K562 (cell line): ENCODE data around the gene ZBTB7A. TPM values are rescaled to one million over a fixed set of nuclear protein-coding genes. Genes with fewer than 3 reads are reported as not detected.

Experiments used
- ATAC-seq: fragments of 200-7000 bp; cut with Tn5 transposase; 3 replicates; pipeline ENCODE4 v1.9.1; 2020; ENCODE audit warnings: moderate library complexity
- Bru-seq: library from RNA; stranded (reverse); fragments of 400-500 nt; gene quantifications from one replicate; lab custom pipeline; 2021; lab: Mats Ljungman, UMichigan
- BruChase-seq, 2 experiments: library from RNA; stranded (reverse); fragments of 400-500 nt; gene quantifications; one replicate each; lab custom pipeline; 2021; lab: Mats Ljungman, UMichigan
- BruUV-seq: library from RNA; stranded (reverse); fragments of 400-500 nt; replicated peaks from 2 replicates; lab custom pipeline; 2021; lab: Mats Ljungman, UMichigan
- CTCF ChIA-PET: fragments of 300-600 bp; formaldehyde crosslinking; extraction: SDS; loops from one replicate; lab custom pipeline; 2021; ENCODE audit warnings: low intra/inter-chr PET ratio; lab: Yijun Ruan, JAX
- POLR2A ChIA-PET: fragments of 300-600, 350-650 bp; sonication (Branson Sonifier 250); formaldehyde crosslinking; extraction: SDS; loops from one replicate; lab custom pipeline; 2021; ENCODE audit warnings: antibody characterized with exemption, inconsistent platforms; lab: Yijun Ruan, JAX
- DNase-seq, 4 experiments: peaks; one replicate each; pipeline versions ENCODE4 v3.0.0 to v3.0.0-alpha.2; 2011 to 2018; ENCODE audit warnings: low spot score in 3 of 4, mixed read lengths in 3 of 4; ENCODE audit errors: extremely low read depth in 1 of 4
- FAIRE-seq: peaks from 2 replicates; lab custom pipeline; 2011; peaks lifted over from hg19 to GRCh38; lab: Jason Lieb, UNC
- H2AFZ ChIP-seq: 2 replicates; pipeline ENCODE4 v1.6.0; 2011; ENCODE audit warnings: low read depth, low read length, control low read depth, inconsistent platforms
- H3K27ac ChIP-seq: fragments of 200-600 bp; 3 replicates; pipeline ENCODE4 v1.8.0; 2011; ENCODE audit warnings: low read depth, mild to moderate bottlenecking, control low read depth, inconsistent platforms, low read length, moderate library complexity, mixed read lengths; ENCODE audit errors: extremely low read depth
- H3K27me3 ChIP-seq, 2 experiments: fragments of 300-600 bp in 1 of 2; 2 replicates in 1 of 2; 3 replicates in 1 of 2; pipeline versions ENCODE4 v1.6.0 to v1.8.0; 2011; ENCODE audit warnings: inconsistent platforms in 2 of 2, low read length in 2 of 2, mild to moderate bottlenecking in 1 of 2, mixed read lengths in 1 of 2, moderate library complexity in 1 of 2; ENCODE audit not compliant: control insufficient read depth in 2 of 2, insufficient read depth in 2 of 2
- H3K36me3 ChIP-seq: fragments of 300-600 bp; 3 replicates; pipeline ENCODE4 v1.8.0; 2011; ENCODE audit warnings: mild to moderate bottlenecking, low read length, inconsistent platforms; ENCODE audit not compliant: control insufficient read depth, insufficient read depth
- H3K4me1 ChIP-seq, 2 experiments: fragments of 200-600 bp in 1 of 2; replicated peaks in 1 of 2; 2 replicates in 1 of 2; 3 replicates in 1 of 2; pipeline versions ENCODE4 v1.5.1 to v1.8.0; 2011; ENCODE audit warnings: inconsistent platforms in 2 of 2, low read length in 2 of 2, mild to moderate bottlenecking in 1 of 2, mixed read lengths in 1 of 2, moderate library complexity in 1 of 2; ENCODE audit not compliant: control insufficient read depth in 2 of 2, insufficient read depth in 2 of 2
- H3K4me2 ChIP-seq: 2 replicates; pipeline ENCODE4 v1.6.1; 2011; ENCODE audit warnings: low read length, control low read depth, inconsistent platforms, mixed read lengths; ENCODE audit not compliant: insufficient read depth
- H3K4me3 ChIP-seq: fragments of 200-600 bp; sonication (generic), shearing (Covaris generic); 2 replicates; pipeline ENCODE4 v1.5.1; 2016; ENCODE audit warnings: control low read depth, inconsistent platforms
- H3K79me2 ChIP-seq: fragments of 200-600 bp; 3 replicates; pipeline ENCODE4 v1.8.0; 2011; ENCODE audit warnings: low read length, inconsistent platforms; ENCODE audit not compliant: control insufficient read depth, insufficient read depth
- H3K9ac ChIP-seq, 2 experiments: 2 replicates each; pipeline versions ENCODE4 v1.6.0 to v1.6.1; 2011; ENCODE audit warnings: low read depth in 2 of 2, low read length in 2 of 2, control low read depth in 1 of 2, inconsistent platforms in 1 of 2, mild to moderate bottlenecking in 1 of 2, mixed read lengths in 1 of 2; ENCODE audit not compliant: insufficient read depth in 1 of 2
- H3K9me1 ChIP-seq: one replicate; pipeline ENCODE4 v1.6.0; 2011; ENCODE audit warnings: inconsistent platforms, mild to moderate bottlenecking, low read length, moderate library complexity; ENCODE audit not compliant: control insufficient read depth, insufficient read depth
- H3K9me3 ChIP-seq: replicated peaks from 2 replicates; pipeline ENCODE4 v1.5.1; 2011; ENCODE audit warnings: low read depth, low read length, inconsistent platforms; ENCODE audit not compliant: control insufficient read depth, insufficient read depth
- H4K20me1 ChIP-seq: replicated peaks from 2 replicates; pipeline ENCODE4 v1.6.1; 2011; ENCODE audit warnings: low read length, inconsistent platforms, mixed read lengths; ENCODE audit not compliant: control insufficient read depth, insufficient read depth
- ARID3B ChIP-seq: fragments of 250-450 bp; sonication (Bioruptor Pico); IDR thresholded peaks from 2 replicates; pipeline ENCODE4 v1.4.0; 2020; ENCODE audit warnings: borderline replicate concordance
- EHMT2 ChIP-seq: fragments of 450-650 bp; IDR thresholded peaks from 2 replicates; pipeline ENCODE4 v1.6.1; 2018; ENCODE audit warnings: antibody characterized with exemption
- KDM2B ChIP-seq: fragments of 250-450 bp; sonication (Bioruptor Pico); IDR thresholded peaks from 2 replicates; pipeline ENCODE4 v1.8.0; 2021; ENCODE audit warnings: mild to moderate bottlenecking, moderate library complexity
- NR2C2 ChIP-seq, 2 experiments: fragments of 200-800 bp in 1 of 2; sonication (Bioruptor generic) in 1 of 2; sonication (generic) in 1 of 2; formaldehyde crosslinking in 1 of 2; IDR thresholded peaks; 2 replicates each; pipeline versions ENCODE4 v1.6.1 to v1.8.0; 2016 to 2022; ENCODE audit warnings: mild to moderate bottlenecking in 1 of 2, missing compliant biosample characterization in 1 of 2, missing genetic modification characterization in 1 of 2, missing genetic modification reagents in 1 of 2
- PHTF2 ChIP-seq: fragments of 250-450 bp; sonication (Bioruptor Pico); IDR thresholded peaks from 2 replicates; pipeline ENCODE4 v1.5.0; 2021; ENCODE audit warnings: mild to moderate bottlenecking
- POLR2B ChIP-seq: fragments of 450-650 bp; IDR thresholded peaks from 2 replicates; pipeline ENCODE4 v1.6.1; 2018; ENCODE audit warnings: low read depth; ENCODE audit not compliant: partially characterized antibody
- RFX1 ChIP-seq: fragments of 450-650 bp; IDR thresholded peaks from 2 replicates; pipeline ENCODE4 v1.6.1; 2016; ENCODE audit warnings: mild to moderate bottlenecking, moderate library complexity
- SMARCA4 ChIP-seq: fragments of 450-650 bp; IDR thresholded peaks from 2 replicates; pipeline ENCODE4 v1.6.1; 2016
- ZC3H11A ChIP-seq: IDR thresholded peaks from 2 replicates; pipeline ENCODE4 v1.6.1; 2012; ENCODE audit warnings: low read depth, low read length, improper control_type of control experiment
- ZNF830 ChIP-seq: fragments of 250-450 bp; sonication (Bioruptor Pico); IDR thresholded peaks from 2 replicates; pipeline ENCODE4 v1.5.0; 2021; ENCODE audit warnings: mild to moderate bottlenecking
- WGBS: fragments of 100-300 bp; shearing (Covaris generic); methylation state at CpG from one replicate; pipeline ENCODE4 v1.1.6; 2016; ENCODE audit warnings: low coverage, mixed read lengths; ENCODE audit not compliant: insufficient coverage; ENCODE audit errors: missing lambda C conversion rate; 5-methylcytosine and 5-hydroxymethylcytosine counted together
- in situ Hi-C: fragments of 300-500 bp; cut with MboI; formaldehyde crosslinking; loops from 4 replicates; pipeline ENCODE4 v1.15.0; 2018; ENCODE audit warnings: inconsistent platforms, mixed read lengths
- intact Hi-C: fragments of 100-400 bp; cut with micrococcal nuclease; formaldehyde crosslinking; loops from 2 replicates; pipeline ENCODE4 v1.14.2; 2022
- long read RNA-seq, 3 experiments: library from polyadenylated mRNA in 2 of 3; library from RNA in 1 of 3; unstranded in 2 of 3; stranded (forward) in 1 of 3; transcript quantifications; one replicate each; pipeline ENCODE4 v2.0.0, GENCODE V29; 2019 to 2022
- polyA minus RNA-seq, 3 experiments: library from RNA; depleted of rRNA, polyadenylated mRNA; stranded (reverse); fragments of >200 nt; gene quantifications; 2 replicates each; pipeline ENCODE4 v1.2.3, GENCODE V29; 2011
- polyA plus RNA-seq, 8 experiments: library from polyadenylated mRNA; depleted of rRNA in 4 of 8; stranded (reverse) in 5 of 8; unstranded in 3 of 8; fragments of >200 nt; fragmentation: Nextera tagmentation in 2 of 8; fragmentation: Illumina TruSeq in 1 of 8; extraction: Ambion mirVana in 2 of 8; extraction: Trizol in 1 of 8; gene quantifications; 2 replicates each; pipeline versions ENCODE4 v1.2.1 to v1.2.3, GENCODE V29; 2011 to 2014; ENCODE audit warnings: inconsistent platforms in 1 of 8, missing spikeins in 1 of 8
- total RNA-seq, 7 experiments: library from RNA; depleted of rRNA in 6 of 7; stranded (reverse); fragments of >200 nt in 6 of 7; fragmentation: Illumina TruSeq in 2 of 7; extraction: Trizol in 2 of 7; gene quantifications; 2 replicates each; pipeline versions ENCODE4 v1.2.1 to v1.2.3, GENCODE V29; 2011 to 2021; ENCODE audit warnings: low replicate concordance in 1 of 7

ZBTB7A gene
- 5.4 and 20.2 TPM in 2 replicates for total RNA-seq (2011; cell fraction: chromatin; rRNA removed; ENCODE audit: low replicate concordance)
- 10.5 and 12.0 TPM in 2 replicates for total RNA-seq (2011; cell fraction: nucleolus; rRNA removed)
- total RNA-seq (2011; cell fraction: nucleoplasm; rRNA removed), result 5.3 and 7.3 TPM in 2 replicates
- total RNA-seq (2014; rRNA removed) (10.2 and 13.8 TPM in 2 replicates), total RNA-seq (2014; rRNA removed; fragmentation: Illumina TruSeq; extraction: Trizol) (1.6 and 1.8 TPM in 2 replicates), total RNA-seq (2015; rRNA removed; fragmentation: Illumina TruSeq; extraction: Trizol) (4.6 and 4.8 TPM in 2 replicates), total RNA-seq (2021) (32.7 and 34.0 TPM in 2 replicates), polyA plus RNA-seq (2011; rRNA removed) (2.0 and 2.4 TPM in 2 replicates), polyA plus RNA-seq (2014; fragmentation: Illumina TruSeq; extraction: Trizol) (6.3 and 8.3 TPM in 2 replicates), polyA plus RNA-seq (2014; fragmentation: Nextera tagmentation; extraction: Ambion mirVana) (under 1 TPM; 0.11 to 0.27 TPM), polyA plus RNA-seq (2014; rRNA removed) (10.8 and 11.6 TPM in 2 replicates), polyA minus RNA-seq (2011; rRNA and poly(A)+ RNA removed) (1.3 and 1.7 TPM in 2 replicates), Bru-seq, nascent RNA (percentile 81 among the genes with signal in this experiment), BruChase-seq, experiment 1, labeled RNA remaining after a 2-hour chase (percentile 82 among the genes with signal in this experiment), BruChase-seq, experiment 2, labeled RNA remaining after a 6-hour chase (percentile 78 among the genes with signal in this experiment)
- polyA plus RNA-seq (2011; cell fraction: cytosol; rRNA removed), result 2.8 and 11.2 TPM in 2 replicates
- polyA plus RNA-seq (2011; cell fraction: nucleus; rRNA removed), result 7.4 and 18.4 TPM in 2 replicates
- polyA plus RNA-seq (2012), result 8.9 and 10.8 TPM in 2 replicates
- polyA minus RNA-seq (2011; cell fraction: cytosol; rRNA and poly(A)+ RNA removed), result 14.2 and 20.6 TPM in 2 replicates
- polyA minus RNA-seq (2011; cell fraction: nucleus; rRNA and poly(A)+ RNA removed), result 5.4 and 5.8 TPM in 2 replicates
- long read RNA-seq, experiment 1, full-length matches to known transcripts, result 53 of 170 reads
- long read RNA-seq, experiment 1, partial matches to known transcripts, result 21 of 170 reads
- long read RNA-seq, experiment 1, other reads (novel, unspliced or antisense), result 96 of 170 reads
- long read RNA-seq, experiment 2, full-length matches to known transcripts, result 5 of 26 reads
- long read RNA-seq, experiment 2, partial matches to known transcripts, result 1 of 26 reads
- long read RNA-seq, experiment 2, other reads (novel, unspliced or antisense), result 20 of 26 reads
- long read RNA-seq, experiment 3, partial matches to known transcripts, result 0 of 2 reads
- long read RNA-seq, experiment 3, other reads (novel, unspliced or antisense), result 2 of 2 reads

- peak; percentile 15 for FAIRE-seq
- TF ChIP-seq KDM2B (CRISPR knock-in tag) (no peak), PHTF2 (CRISPR knock-in tag) (no peak), EHMT2 (no peak), POLR2B (no peak), ZNF830 (CRISPR knock-in tag) (no peak), NR2C2 (CRISPR knock-in tag; IDR thresholded peaks at IDR 0.05) (no peak), NR2C2 (tag; IDR thresholded peaks at IDR 0.05) (peak; percentile 86), ZC3H11A (no peak), ARID3B (CRISPR knock-in tag) (no peak), SMARCA4 (no peak), RFX1 (no peak)
Measured at GRCh38 chr19:4066682-4067395, at the start of gene ZBTB7A. Gene ZBTB7A, minus strand, starts transcription at chr19:4066899. Its CDS starts 11,667 bp downstream, at chr19:4055232.

More at GRCh38 chr19:4066682-4067395, at the start of gene ZBTB7A:
- ATAC-seq (peak; percentile 63), DNase-seq (peak in 3 of 4 experiments; percentile 87 to 90 (median 88))
- H3K27me3 ChIP-seq, result no peaks in the 10 kb centered on the region
- ChIA-PET CTCF (interaction anchor here (0.5 to 0.6 kb wide), 2 partner anchors 18 to 45 kb away, joined by 4 to 8 read pairs; no protein-coding TSS in a partner anchor), POLR2A (interaction anchor here (1.5 kb wide), 1 partner anchor 10 kb away, joined by 4 read pairs; no protein-coding TSS in a partner anchor)
- BruUV-seq, result no TSS peak
- WGBS, result 0% methylated on average over 9 of the region's 85 CpGs
- peak within 1 kb of the TSS; percentile 56 for H2AFZ ChIP-seq
- in situ Hi-C loops (no loop called here), intact Hi-C loops (loop anchor here (5.0 to 10.0 kb wide), 3 partner anchors 55 to 118 kb away; partner anchors contain the start of genes ANKRD24, MAP2K2, PIAS4 and SIRT6)
- peak within 1 kb of the TSS; percentile 63 for H3K4me2 ChIP-seq
- H3K27ac ChIP-seq, result peak within 1 kb of the TSS; percentile 97
- H3K79me2 ChIP-seq, result peaks cover 37% of the 10 kb centered on the region
- peaks cover 8% of the 10 kb centered on the region for H3K9me1 ChIP-seq
- peaks cover 29% of the 10 kb centered on the region; the same call in 1 of the 3 replicates for H3K36me3 ChIP-seq
- H3K9me3 ChIP-seq, result no peaks in the 10 kb centered on the region
- H3K9ac ChIP-seq, result peak within 1 kb of the TSS; percentile 83 to 98
- peak within 1 kb of the TSS; percentile 100 for H3K4me3 ChIP-seq
- peaks cover 20 to 61% of the 10 kb centered on the region in 2 experiments for H3K4me1 ChIP-seq
- H4K20me1 ChIP-seq, result peaks cover 29% of the 10 kb centered on the region
